OCI-LY7 (cell line): ENCODE results near the gene DUS1L.

ENCODE experiments used
- EZH2phosphoT487 ChIP-seq: fragments of 200-600 bp; sonication (generic); IDR thresholded peaks from 2 replicates; pipeline ENCODE4 v1.6.1; 2018; ENCODE audit warnings: low read depth, borderline replicate concordance, mild to moderate bottlenecking, mixed run types, antibody characterized with exemption, low read length, moderate library complexity, mixed read lengths
- TF ChIP-seq, protein P1 (sequence below): fragments of 200-600 bp; sonication (generic); conservative IDR thresholded peaks from 2 replicates; pipeline ENCODE4 v1.5.1; 2014; ENCODE audit warnings: mild to moderate bottlenecking, antibody characterized with exemption, low read length, moderate library complexity, mixed read lengths

DNA sequence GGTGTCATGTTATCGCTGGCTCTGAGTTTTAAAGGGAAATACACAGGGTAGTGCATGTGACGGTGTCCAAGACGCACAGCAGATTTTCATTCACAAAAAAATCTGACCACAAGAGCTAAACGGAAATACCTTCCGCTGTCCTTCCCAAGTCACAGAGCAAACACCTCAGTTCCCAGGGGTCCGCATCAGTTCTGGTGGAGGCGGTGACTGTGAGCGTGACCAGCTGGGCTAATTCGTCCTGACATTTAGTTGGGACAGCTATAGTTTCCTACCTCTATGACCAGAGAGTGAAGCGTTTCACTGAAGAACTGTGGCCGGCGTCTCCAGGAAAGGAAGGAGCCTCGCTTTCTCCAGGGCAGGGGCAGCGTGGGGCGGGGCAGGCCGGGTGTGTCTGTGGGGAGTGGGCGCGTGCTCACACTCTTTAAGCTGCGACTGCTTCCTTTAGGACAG is 42.9 kb upstream of the DUS1L start:
- TF ChIP-seq, protein P1, sequence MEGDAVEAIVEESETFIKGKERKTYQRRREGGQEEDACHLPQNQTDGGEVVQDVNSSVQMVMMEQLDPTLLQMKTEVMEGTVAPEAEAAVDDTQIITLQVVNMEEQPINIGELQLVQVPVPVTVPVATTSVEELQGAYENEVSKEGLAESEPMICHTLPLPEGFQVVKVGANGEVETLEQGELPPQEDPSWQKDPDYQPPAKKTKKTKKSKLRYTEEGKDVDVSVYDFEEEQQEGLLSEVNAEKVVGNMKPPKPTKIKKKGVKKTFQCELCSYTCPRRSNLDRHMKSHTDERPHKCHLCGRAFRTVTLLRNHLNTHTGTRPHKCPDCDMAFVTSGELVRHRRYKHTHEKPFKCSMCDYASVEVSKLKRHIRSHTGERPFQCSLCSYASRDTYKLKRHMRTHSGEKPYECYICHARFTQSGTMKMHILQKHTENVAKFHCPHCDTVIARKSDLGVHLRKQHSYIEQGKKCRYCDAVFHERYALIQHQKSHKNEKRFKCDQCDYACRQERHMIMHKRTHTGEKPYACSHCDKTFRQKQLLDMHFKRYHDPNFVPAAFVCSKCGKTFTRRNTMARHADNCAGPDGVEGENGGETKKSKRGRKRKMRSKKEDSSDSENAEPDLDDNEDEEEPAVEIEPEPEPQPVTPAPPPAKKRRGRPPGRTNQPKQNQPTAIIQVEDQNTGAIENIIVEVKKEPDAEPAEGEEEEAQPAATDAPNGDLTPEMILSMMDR: no peak
- no peak for TF ChIP-seq EZH2phosphoT487
